GM12891 (cell line): Measurements from ENCODE around the gene LRP1.

Source experiments
- PAX5 ChIP-seq: IDR thresholded peaks from 2 replicates; pipeline ENCODE4 v1.6.1; 2011; ENCODE audit warnings: low read length, moderate library complexity, mild to moderate bottlenecking; ENCODE audit not compliant: insufficient read depth, severe bottlenecking
- POLR2A ChIP-seq: IDR thresholded peaks from 2 replicates; pipeline ENCODE4 v1.6.1; 2011; ENCODE audit warnings: low read depth, low read length, control low read depth
- POLR2AphosphoS5 ChIP-seq: IDR thresholded peaks from 2 replicates; pipeline ENCODE4 v1.6.1; 2011; ENCODE audit warnings: low read depth, low read length, control low read depth
- POU2F2 ChIP-seq: IDR thresholded peaks from 2 replicates; pipeline ENCODE4 v1.6.1; 2011; ENCODE audit warnings: low read depth, mild to moderate bottlenecking, control low read depth, low read length, moderate library complexity
- SPI1 ChIP-seq: IDR thresholded peaks from 2 replicates; pipeline ENCODE4 v1.6.1; 2011; ENCODE audit warnings: low read depth, low read length, control low read depth
- TAF1 ChIP-seq: IDR thresholded peaks from 2 replicates; pipeline ENCODE4 v1.6.1; 2011; ENCODE audit warnings: low read depth, low read length, control low read depth

- no peak for TF ChIP-seq POLR2A
- no peak for TF ChIP-seq TAF1
- TF ChIP-seq POLR2AphosphoS5: no peak
- no peak for TF ChIP-seq SPI1
- no peak for TF ChIP-seq PAX5
- no peak for TF ChIP-seq POU2F2
Measured at GRCh38 chr12:57149245-57149900, 21.1 kb downstream of the LRP1 start.
